Neural cell (in vitro differentiated cells): ENCODE results near the gene SLC22A3. TPM values are rescaled to one million over a fixed set of nuclear protein-coding genes. Genes with fewer than 3 reads are reported as not detected.
"Not testable (repeated sequence)": the region's sequence is repeated elsewhere in the genome, so short reads cannot be mapped to it uniquely, and the experiment has no call there.

ENCODE experiments used
- H2AFZ ChIP-seq: fragments of 200-600, 300-800 bp; sonication (generic), shearing (Covaris generic); 2 replicates; pipeline ENCODE4 v1.6.0; 2014; ENCODE audit warnings: low read depth, mild to moderate bottlenecking, antibody characterized with exemption, low read length, moderate library complexity
- H3F3A ChIP-seq: fragments of 200-600 bp; shearing (Covaris generic); 2 replicates; pipeline ENCODE4 v1.6.1; 2016; ENCODE audit warnings: mild to moderate bottlenecking, moderate library complexity, mixed read lengths, antibody characterized with exemption, low read length; ENCODE audit not compliant: insufficient read depth, poor library complexity, severe bottlenecking
- H3K27ac ChIP-seq: fragments of 200-600, 300-800 bp; sonication (generic), shearing (Covaris generic); 2 replicates; pipeline ENCODE4 v1.5.1; 2014; ENCODE audit warnings: mild to moderate bottlenecking, low read length, moderate library complexity
- H3K27me3 ChIP-seq: fragments of 300-800, 200-600 bp; sonication (generic), shearing (Covaris generic); 2 replicates; pipeline ENCODE4 v1.6.0; 2014; ENCODE audit warnings: mild to moderate bottlenecking, low read depth, low read length, moderate library complexity; ENCODE audit not compliant: insufficient read depth
- H3K36me3 ChIP-seq: fragments of 300-800, 200-600 bp; sonication (generic), shearing (Covaris generic); 2 replicates; pipeline ENCODE4 v1.5.1; 2014; ENCODE audit warnings: mild to moderate bottlenecking, antibody characterized with exemption, low read length, moderate library complexity; ENCODE audit not compliant: insufficient read depth
- H3K4me2 ChIP-seq: fragments of 300-800, 200-600 bp; sonication (generic), shearing (Covaris generic); 2 replicates; pipeline ENCODE4 v1.6.0; 2014; ENCODE audit warnings: mild to moderate bottlenecking, low read length
- H3K4me3 ChIP-seq: fragments of 300-800, 200-600 bp; sonication (generic), shearing (Covaris generic); 2 replicates; pipeline ENCODE4 v1.5.1; 2014; ENCODE audit warnings: mild to moderate bottlenecking, low read length, moderate library complexity
- H3K79me2 ChIP-seq: fragments of 200-600 bp; shearing (Covaris generic); replicated peaks from 2 replicates; pipeline ENCODE4 v1.6.0; 2014; ENCODE audit warnings: mild to moderate bottlenecking, low read length, moderate library complexity; ENCODE audit not compliant: insufficient read depth
- H3K9ac ChIP-seq: fragments of 300-800, 200-600 bp; sonication (generic), shearing (Covaris generic); 2 replicates; pipeline ENCODE4 v1.6.1; 2016; ENCODE audit warnings: mild to moderate bottlenecking, low read length, mixed read lengths
- H3K9me2 ChIP-seq: fragments of 200-600 bp; shearing (Covaris generic); 2 replicates; pipeline ENCODE4 v1.6.1; 2016; ENCODE audit warnings: mild to moderate bottlenecking, low read length, mixed read lengths; ENCODE audit not compliant: insufficient read depth
- H3K9me3 ChIP-seq: fragments of 200-600, 300-800 bp; sonication (generic), shearing (Covaris generic); 2 replicates; pipeline ENCODE4 v1.6.1; 2016; ENCODE audit warnings: mild to moderate bottlenecking, mixed run types, low read length, moderate library complexity, mixed read lengths
- H4K20me1 ChIP-seq: fragments of 200-600 bp; shearing (Covaris generic); 2 replicates; pipeline ENCODE4 v1.6.1; 2016; ENCODE audit warnings: mild to moderate bottlenecking, mixed run types; ENCODE audit not compliant: insufficient read depth
- EP300 ChIP-seq: fragments of 450-650 bp; conservative IDR thresholded peaks from 2 replicates; pipeline ENCODE4 v1.6.1; 2014; ENCODE audit warnings: antibody characterized with exemption, mild to moderate bottlenecking, moderate library complexity; ENCODE audit not compliant: poor library complexity, severe bottlenecking
- EZH2 ChIP-seq: fragments of 200-600, 300-800 bp; shearing (Covaris generic), sonication (generic); IDR thresholded peaks from 2 replicates; pipeline ENCODE4 v1.6.1; 2014; ENCODE audit warnings: antibody characterized with exemption, low read length, borderline replicate concordance, mild to moderate bottlenecking; ENCODE audit not compliant: insufficient read depth, poor library complexity, severe bottlenecking
- POLR2AphosphoS5 ChIP-seq: IDR thresholded peaks from 2 replicates; pipeline ENCODE4 v1.6.1; 2012
- RAD21 ChIP-seq: fragments of 450-650 bp; conservative IDR thresholded peaks from 2 replicates; pipeline ENCODE4 v1.6.1; 2014; ENCODE audit warnings: antibody characterized with exemption, mild to moderate bottlenecking, moderate library complexity
- SMC3 ChIP-seq: fragments of 450-650 bp; conservative IDR thresholded peaks from 2 replicates; pipeline ENCODE4 v1.6.1; 2014; ENCODE audit warnings: antibody characterized with exemption, mild to moderate bottlenecking, moderate library complexity; ENCODE audit not compliant: poor library complexity
- TAF1 ChIP-seq: IDR thresholded peaks from 2 replicates; pipeline ENCODE4 v1.6.1; 2012; ENCODE audit warnings: low read depth
- polyA plus RNA-seq: library from polyadenylated mRNA; depleted of rRNA; stranded (reverse); fragments of >200 nt; gene quantifications from 2 replicates; pipeline ENCODE4 v1.2.3, GENCODE V29; 2014
- TF ChIP-seq, protein P1 (sequence below): IDR thresholded peaks from 2 replicates; pipeline ENCODE4 v1.6.1; 2012; ENCODE audit warnings: borderline replicate concordance
- TF ChIP-seq, protein P2 (sequence below): fragments of 450-650 bp; IDR thresholded peaks from 2 replicates; pipeline ENCODE4 v1.5.1; 2014; ENCODE audit warnings: antibody characterized with exemption, mild to moderate bottlenecking, moderate library complexity; ENCODE audit not compliant: poor library complexity, severe bottlenecking

SLC22A3 gene
- polyA plus RNA-seq, 1 donor from 2014 or later = not detected

- Histone ChIP-seq H4K20me1 (no peaks in the 10 kb centered on the region), H3K9ac (no peak overlapping the region), H3K9me3 (no peaks in the 10 kb centered on the region), H3K27me3 (no peaks in the 10 kb centered on the region), H3F3A (no peaks in the 10 kb centered on the region), H3K4me3 (no peak overlapping the region), H3K9me2 (no peaks in the 10 kb centered on the region), H3K27ac (no peak overlapping the region), H2AFZ (no peak overlapping the region), H3K79me2 (no peaks in the 10 kb centered on the region), H3K4me2 (no peak overlapping the region), H3K36me3 (no peaks in the 10 kb centered on the region)
- TF ChIP-seq, protein P1, sequence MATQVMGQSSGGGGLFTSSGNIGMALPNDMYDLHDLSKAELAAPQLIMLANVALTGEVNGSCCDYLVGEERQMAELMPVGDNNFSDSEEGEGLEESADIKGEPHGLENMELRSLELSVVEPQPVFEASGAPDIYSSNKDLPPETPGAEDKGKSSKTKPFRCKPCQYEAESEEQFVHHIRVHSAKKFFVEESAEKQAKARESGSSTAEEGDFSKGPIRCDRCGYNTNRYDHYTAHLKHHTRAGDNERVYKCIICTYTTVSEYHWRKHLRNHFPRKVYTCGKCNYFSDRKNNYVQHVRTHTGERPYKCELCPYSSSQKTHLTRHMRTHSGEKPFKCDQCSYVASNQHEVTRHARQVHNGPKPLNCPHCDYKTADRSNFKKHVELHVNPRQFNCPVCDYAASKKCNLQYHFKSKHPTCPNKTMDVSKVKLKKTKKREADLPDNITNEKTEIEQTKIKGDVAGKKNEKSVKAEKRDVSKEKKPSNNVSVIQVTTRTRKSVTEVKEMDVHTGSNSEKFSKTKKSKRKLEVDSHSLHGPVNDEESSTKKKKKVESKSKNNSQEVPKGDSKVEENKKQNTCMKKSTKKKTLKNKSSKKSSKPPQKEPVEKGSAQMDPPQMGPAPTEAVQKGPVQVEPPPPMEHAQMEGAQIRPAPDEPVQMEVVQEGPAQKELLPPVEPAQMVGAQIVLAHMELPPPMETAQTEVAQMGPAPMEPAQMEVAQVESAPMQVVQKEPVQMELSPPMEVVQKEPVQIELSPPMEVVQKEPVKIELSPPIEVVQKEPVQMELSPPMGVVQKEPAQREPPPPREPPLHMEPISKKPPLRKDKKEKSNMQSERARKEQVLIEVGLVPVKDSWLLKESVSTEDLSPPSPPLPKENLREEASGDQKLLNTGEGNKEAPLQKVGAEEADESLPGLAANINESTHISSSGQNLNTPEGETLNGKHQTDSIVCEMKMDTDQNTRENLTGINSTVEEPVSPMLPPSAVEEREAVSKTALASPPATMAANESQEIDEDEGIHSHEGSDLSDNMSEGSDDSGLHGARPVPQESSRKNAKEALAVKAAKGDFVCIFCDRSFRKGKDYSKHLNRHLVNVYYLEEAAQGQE = no peak
- TF ChIP-seq EP300 = no peak
These were observed 114.5 kb downstream of the SLC22A3 start for GRCh38 chr6:160462551-160463109.

- Histone ChIP-seq H3K9me2 (no peaks in the 10 kb centered on the region), H3K27me3 (no peaks in the 10 kb centered on the region), H2AFZ (no peak overlapping the region), H3K36me3 (no peaks in the 10 kb centered on the region), H3K9ac (no peak overlapping the region), H3F3A (no peaks in the 10 kb centered on the region), H3K79me2 (no peaks in the 10 kb centered on the region), H3K4me3 (no peak overlapping the region), H3K4me2 (no peak overlapping the region), H3K27ac (no peak overlapping the region), H4K20me1 (no peaks in the 10 kb centered on the region), H3K9me3 (no peaks in the 10 kb centered on the region)
- TF ChIP-seq EZH2 (no peak), TAF1 (no peak)
These were observed 116.6 kb downstream of the SLC22A3 start for GRCh38 chr6:160464744-160465143.

GRCh38 chr6:160467261-160467871 lies 119.2 kb downstream of the SLC22A3 start:
- H4K20me1 ChIP-seq, H3K79me2 ChIP-seq, H3K36me3 ChIP-seq, H2AFZ ChIP-seq, H3K9ac ChIP-seq, H3K9me2 ChIP-seq, H3F3A ChIP-seq, H3K27ac ChIP-seq, H3K4me3 ChIP-seq, H3K4me2 ChIP-seq, H3K9me3 ChIP-seq, H3K27me3 ChIP-seq: not testable (repeated sequence)

DNA sequence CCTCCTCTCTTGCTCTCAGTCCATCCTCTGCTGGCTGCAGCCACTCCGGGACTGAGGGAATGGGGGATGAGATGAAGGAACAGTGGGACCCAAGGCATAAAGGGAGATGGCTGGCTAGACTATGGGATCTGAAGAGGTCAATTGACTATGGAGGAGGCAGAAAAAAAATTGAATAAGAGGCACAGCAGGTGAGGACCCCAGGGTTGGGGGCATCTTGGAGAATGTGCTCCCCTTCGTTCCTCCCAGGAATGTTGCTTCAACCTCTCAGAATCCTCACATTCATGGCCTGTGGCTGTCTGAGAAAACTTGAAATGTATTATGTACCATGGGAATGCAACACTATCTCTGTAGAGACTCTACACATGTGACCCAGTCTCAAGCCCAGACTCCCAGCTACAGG lies 121.0 kb downstream of the SLC22A3 start:
- Histone ChIP-seq H3K4me3 (no peak overlapping the region), H3K27ac (no peak overlapping the region), H2AFZ (no peak overlapping the region), H3K27me3 (no peaks in the 10 kb centered on the region), H3F3A (no peaks in the 10 kb centered on the region), H3K36me3 (no peaks in the 10 kb centered on the region), H3K79me2 (no peaks in the 10 kb centered on the region), H3K9ac (no peak overlapping the region), H3K9me2 (no peaks in the 10 kb centered on the region), H4K20me1 (no peaks in the 10 kb centered on the region), H3K9me3 (no peaks in the 10 kb centered on the region), H3K4me2 (no peak overlapping the region)
- TF ChIP-seq EP300 (no peak), TAF1 (no peak), POLR2AphosphoS5 (no peak), SMC3 (no peak), EZH2 (no peak), RAD21 (no peak)
- TF ChIP-seq, protein P2, sequence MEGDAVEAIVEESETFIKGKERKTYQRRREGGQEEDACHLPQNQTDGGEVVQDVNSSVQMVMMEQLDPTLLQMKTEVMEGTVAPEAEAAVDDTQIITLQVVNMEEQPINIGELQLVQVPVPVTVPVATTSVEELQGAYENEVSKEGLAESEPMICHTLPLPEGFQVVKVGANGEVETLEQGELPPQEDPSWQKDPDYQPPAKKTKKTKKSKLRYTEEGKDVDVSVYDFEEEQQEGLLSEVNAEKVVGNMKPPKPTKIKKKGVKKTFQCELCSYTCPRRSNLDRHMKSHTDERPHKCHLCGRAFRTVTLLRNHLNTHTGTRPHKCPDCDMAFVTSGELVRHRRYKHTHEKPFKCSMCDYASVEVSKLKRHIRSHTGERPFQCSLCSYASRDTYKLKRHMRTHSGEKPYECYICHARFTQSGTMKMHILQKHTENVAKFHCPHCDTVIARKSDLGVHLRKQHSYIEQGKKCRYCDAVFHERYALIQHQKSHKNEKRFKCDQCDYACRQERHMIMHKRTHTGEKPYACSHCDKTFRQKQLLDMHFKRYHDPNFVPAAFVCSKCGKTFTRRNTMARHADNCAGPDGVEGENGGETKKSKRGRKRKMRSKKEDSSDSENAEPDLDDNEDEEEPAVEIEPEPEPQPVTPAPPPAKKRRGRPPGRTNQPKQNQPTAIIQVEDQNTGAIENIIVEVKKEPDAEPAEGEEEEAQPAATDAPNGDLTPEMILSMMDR = no peak
- TF ChIP-seq, protein P1 = no peak
